ENCODE data around the gene RAPGEF5. TPM values are rescaled to one million over a fixed set of nuclear protein-coding genes. Genes with fewer than 3 reads are reported as not detected.

Gene RAPGEF5
- total and polyA plus RNA-seq, 2 donors (not counting 3 experiments of a cell fraction or from before 2014, with no cell fraction given) = 10.0 to 43.2 TPM

DNA sequence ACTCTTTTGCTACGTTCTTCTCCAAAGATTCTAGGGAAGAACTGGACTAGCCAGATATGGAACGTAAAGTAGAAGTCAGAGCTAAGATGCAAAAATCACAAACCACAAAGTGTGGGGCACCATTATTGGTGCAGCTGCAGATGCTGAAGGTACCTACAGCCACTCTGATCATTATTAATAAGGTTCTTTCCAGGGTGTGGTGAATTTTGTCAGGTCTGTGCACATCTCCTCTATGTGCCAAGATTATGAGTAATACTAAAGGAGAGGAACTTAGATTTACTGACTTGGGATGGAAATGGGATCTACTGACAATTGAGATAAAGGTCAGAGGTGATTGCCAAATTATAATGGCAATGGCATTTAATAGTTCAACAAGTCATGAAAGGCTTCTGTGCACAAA, 148.2 kb downstream of the RAPGEF5 start:
- intact Hi-C loops (cut with micrococcal nuclease) (no loop called here), dilution Hi-C loops (cut with MboI; ENCODE audit: extremely low pct_ligation_motif_present, low sequenced_read_pairs) (no loop called here)
- ChIA-PET POLR2A (no interaction called here), CTCF (interaction anchor here (1.5 to 1.8 kb wide), 2 partner anchors 8 to 97 kb away, joined by 3 to 4 read pairs; no protein-coding TSS in a partner anchor)
- Histone ChIP-seq H3K9me1 (replicated peaks; ENCODE audit: control insufficient read depth, extremely low read depth, insufficient read depth, low read length) (no peaks in the 10 kb centered on the region), H3K4me3 (replicated peaks in 1 of 3; ENCODE audit: insufficient read depth in 1 of 3, low read depth in 1 of 3, low read length in 3 of 3) (no peak overlapping the region), H3K27ac (ENCODE audit: insufficient read depth, low read depth, low read length) (no peak overlapping the region), H3K9ac (replicated peaks; ENCODE audit: extremely low read depth, insufficient read depth, low read length) (no peak overlapping the region), H2AFZ (ENCODE audit: low read depth, low read length) (no peak overlapping the region), H3K27me3 (ENCODE audit: control insufficient read depth in 2 of 2, insufficient read depth in 2 of 2, low read length in 2 of 2) (no peaks in the 10 kb centered on the region), H3K4me1 (ENCODE audit: control insufficient read depth, extremely low read depth, insufficient read depth, low read length) (peaks cover 31% of the 10 kb centered on the region), H3K79me2 (ENCODE audit: control insufficient read depth, insufficient read depth, low read length) (peaks cover 13% of the 10 kb centered on the region), H3K36me3 (ENCODE audit: control insufficient read depth in 2 of 2, extremely low read depth in 1 of 2, insufficient read depth in 2 of 2, low read length in 2 of 2) (no peaks in the 10 kb centered on the region), H3K4me2 (ENCODE audit: insufficient read depth, low read length) (no peak overlapping the region), H3K9me3 (replicated peaks; ENCODE audit: control insufficient read depth, insufficient read depth, low read length) (no peaks in the 10 kb centered on the region), H4K20me1 (replicated peaks; ENCODE audit: control insufficient read depth, extremely low read depth, insufficient read depth, low read length) (no peaks in the 10 kb centered on the region)
- no TSS peak for BruUV-seq (replicated peaks)
- no peak for FAIRE-seq
- DNase-seq (ENCODE audit: low read depth, low spot score) = no peak
- TF ChIP-seq, protein P1, sequence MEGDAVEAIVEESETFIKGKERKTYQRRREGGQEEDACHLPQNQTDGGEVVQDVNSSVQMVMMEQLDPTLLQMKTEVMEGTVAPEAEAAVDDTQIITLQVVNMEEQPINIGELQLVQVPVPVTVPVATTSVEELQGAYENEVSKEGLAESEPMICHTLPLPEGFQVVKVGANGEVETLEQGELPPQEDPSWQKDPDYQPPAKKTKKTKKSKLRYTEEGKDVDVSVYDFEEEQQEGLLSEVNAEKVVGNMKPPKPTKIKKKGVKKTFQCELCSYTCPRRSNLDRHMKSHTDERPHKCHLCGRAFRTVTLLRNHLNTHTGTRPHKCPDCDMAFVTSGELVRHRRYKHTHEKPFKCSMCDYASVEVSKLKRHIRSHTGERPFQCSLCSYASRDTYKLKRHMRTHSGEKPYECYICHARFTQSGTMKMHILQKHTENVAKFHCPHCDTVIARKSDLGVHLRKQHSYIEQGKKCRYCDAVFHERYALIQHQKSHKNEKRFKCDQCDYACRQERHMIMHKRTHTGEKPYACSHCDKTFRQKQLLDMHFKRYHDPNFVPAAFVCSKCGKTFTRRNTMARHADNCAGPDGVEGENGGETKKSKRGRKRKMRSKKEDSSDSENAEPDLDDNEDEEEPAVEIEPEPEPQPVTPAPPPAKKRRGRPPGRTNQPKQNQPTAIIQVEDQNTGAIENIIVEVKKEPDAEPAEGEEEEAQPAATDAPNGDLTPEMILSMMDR (IDR thresholded peaks at IDR 0.05; ENCODE audit: extremely low read depth in 1 of 2, insufficient read depth in 1 of 2, low read depth in 1 of 2, low read length in 2 of 2) = no peak
- TF ChIP-seq, protein P2, sequence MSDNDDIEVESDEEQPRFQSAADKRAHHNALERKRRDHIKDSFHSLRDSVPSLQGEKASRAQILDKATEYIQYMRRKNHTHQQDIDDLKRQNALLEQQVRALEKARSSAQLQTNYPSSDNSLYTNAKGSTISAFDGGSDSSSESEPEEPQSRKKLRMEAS (IDR thresholded peaks at IDR 0.05; ENCODE audit: insufficient read depth, insufficient read length) = no peak
- no peak for TF ChIP-seq FOS (IDR thresholded peaks at IDR 0.05; ENCODE audit: borderline replicate concordance, insufficient read depth, low read length)
- no peak for TF ChIP-seq POLR2A (IDR thresholded peaks at IDR 0.05; ENCODE audit: low read depth, low read length)

DNA sequence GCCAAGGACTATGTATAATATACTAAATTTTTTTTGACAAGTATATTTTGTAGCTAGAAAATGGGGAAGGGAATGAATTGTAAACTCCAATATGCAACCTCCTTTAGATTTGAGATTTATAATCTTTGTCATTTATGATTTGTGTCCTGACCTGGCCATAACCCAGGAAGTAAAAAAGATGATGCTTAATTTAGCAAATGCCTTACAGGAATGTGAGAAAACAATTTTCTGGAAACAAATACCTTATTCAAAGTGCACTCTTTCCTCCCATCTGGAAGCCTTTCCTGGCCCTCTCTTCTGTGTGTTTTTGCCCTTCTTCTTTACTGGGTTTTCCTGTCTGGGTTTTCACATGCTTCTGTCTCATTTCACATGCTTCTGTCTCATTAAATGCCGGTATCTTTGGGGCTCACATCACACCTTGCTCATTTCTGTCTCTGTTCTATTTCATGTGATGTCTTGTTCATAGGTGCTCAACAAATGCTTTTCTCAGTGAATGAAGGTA, 149.2 kb downstream of the RAPGEF5 start:
- H3K4me3 ChIP-seq (replicated peaks in 1 of 3; ENCODE audit: insufficient read depth in 1 of 3, low read depth in 1 of 3, low read length in 3 of 3) = no peak overlapping the region
- H3K36me3 ChIP-seq (ENCODE audit: control insufficient read depth in 2 of 2, extremely low read depth in 1 of 2, insufficient read depth in 2 of 2, low read length in 2 of 2) = peaks cover 0 to 6% of the 10 kb centered on the region in 2 experiments
- TF ChIP-seq POLR2AphosphoS5 (IDR thresholded peaks at IDR 0.05; ENCODE audit: insufficient read depth, low read depth, low read length) = no peak
- TF ChIP-seq, protein P2 (IDR thresholded peaks at IDR 0.05; ENCODE audit: insufficient read depth, insufficient read length) = no peak
- H3K27ac ChIP-seq (ENCODE audit: insufficient read depth, low read depth, low read length) = no peak overlapping the region
- peak; percentile 62 for FAIRE-seq
- dilution Hi-C loops (cut with MboI; ENCODE audit: extremely low pct_ligation_motif_present, low sequenced_read_pairs) = no loop called here
- intact Hi-C loops (cut with micrococcal nuclease) = no loop called here
- H3K9me3 ChIP-seq (replicated peaks; ENCODE audit: control insufficient read depth, insufficient read depth, low read length) = no peaks in the 10 kb centered on the region
- POLR2A ChIA-PET = no interaction called here
- H3K4me2 ChIP-seq (ENCODE audit: insufficient read depth, low read length) = no peak overlapping the region
- H3K9me1 ChIP-seq (replicated peaks; ENCODE audit: control insufficient read depth, extremely low read depth, insufficient read depth, low read length) = no peaks in the 10 kb centered on the region
- no peak overlapping the region for H2AFZ ChIP-seq (ENCODE audit: low read depth, low read length)
- peak; percentile 61 for DNase-seq (ENCODE audit: low read depth, low spot score)
- peaks cover 5% of the 10 kb centered on the region for H3K79me2 ChIP-seq (ENCODE audit: control insufficient read depth, insufficient read depth, low read length)
- no peaks in the 10 kb centered on the region for H3K27me3 ChIP-seq (ENCODE audit: control insufficient read depth in 2 of 2, insufficient read depth in 2 of 2, low read length in 2 of 2)
- H3K4me1 ChIP-seq (ENCODE audit: control insufficient read depth, extremely low read depth, insufficient read depth, low read length) = peaks cover 23% of the 10 kb centered on the region
- H3K9ac ChIP-seq (replicated peaks; ENCODE audit: extremely low read depth, insufficient read depth, low read length) = no peak overlapping the region
- H4K20me1 ChIP-seq (replicated peaks; ENCODE audit: control insufficient read depth, extremely low read depth, insufficient read depth, low read length) = no peaks in the 10 kb centered on the region
- CTCF ChIA-PET = interaction anchor here (1.5 to 1.8 kb wide), 2 partner anchors 9 to 96 kb away, joined by 3 to 4 read pairs; no protein-coding TSS in a partner anchor
- BruUV-seq (replicated peaks) = no TSS peak

Measured in endothelial cell of umbilical vein (primary cell).